MM.1S (cell line): ENCODE results near the gene VRK2.
A peak's percentile ranks its signal among the peaks of the same experiment; 100 is the strongest.
"Not testable (repeated sequence)": the region's sequence is repeated elsewhere in the genome, so short reads cannot be mapped to it uniquely, and the experiment has no call there.

Experiments used
- DNase-seq: peaks from one replicate; pipeline ENCODE4 v3.0.0-alpha.2; 2015
- H2AFZ ChIP-seq: fragments of 300-600 bp; sonication (generic); 2 replicates; pipeline ENCODE4 v1.6.0; 2016; ENCODE audit warnings: antibody characterized with exemption, low read length
- H3F3A ChIP-seq: fragments of 300-600 bp; sonication (generic); 2 replicates; pipeline ENCODE4 v1.6.1; 2016; ENCODE audit warnings: mild to moderate bottlenecking, antibody characterized with exemption, low read length, moderate library complexity, mixed read lengths; ENCODE audit not compliant: insufficient read depth
- H3K27ac ChIP-seq: fragments of 300-600 bp; sonication (generic); 2 replicates; pipeline ENCODE4 v1.5.1; 2016; ENCODE audit warnings: mild to moderate bottlenecking, low read length
- H3K27me3 ChIP-seq: fragments of 300-600 bp; sonication (generic); replicated peaks from 2 replicates; pipeline ENCODE4 v1.6.0; 2016; ENCODE audit warnings: low read length; ENCODE audit not compliant: insufficient read depth
- H3K36me3 ChIP-seq: fragments of 300-600 bp; sonication (generic); replicated peaks from 2 replicates; pipeline ENCODE4 v1.6.1; 2016; ENCODE audit warnings: mild to moderate bottlenecking, low read length, mixed read lengths; ENCODE audit not compliant: insufficient read depth
- H3K4me1 ChIP-seq: fragments of 300-600 bp; sonication (generic); 2 replicates; pipeline ENCODE4 v1.6.1; 2016; ENCODE audit warnings: low read length, mixed read lengths
- H3K4me2 ChIP-seq: fragments of 300-600 bp; sonication (generic); 2 replicates; pipeline ENCODE4 v1.6.0; 2016; ENCODE audit warnings: low read depth, low read length
- H3K4me3 ChIP-seq: fragments of 300-600 bp; sonication (generic); 2 replicates; pipeline ENCODE4 v1.5.1; 2016; ENCODE audit warnings: low read length, mixed read lengths
- H3K79me2 ChIP-seq: fragments of 300-600 bp; sonication (generic); 2 replicates; pipeline ENCODE4 v1.6.1; 2016; ENCODE audit warnings: mixed run types, low read length, mixed read lengths
- H3K9ac ChIP-seq: fragments of 300-600 bp; sonication (generic); 2 replicates; pipeline ENCODE4 v1.6.1; 2016; ENCODE audit warnings: low read length, mixed read lengths
- H3K9me2 ChIP-seq: fragments of 300-600 bp; sonication (generic); replicated peaks from 2 replicates; pipeline ENCODE4 v1.6.1; 2016; ENCODE audit warnings: mild to moderate bottlenecking, low read length, mixed read lengths; ENCODE audit not compliant: insufficient read depth
- H3K9me3 ChIP-seq: fragments of 300-600 bp; sonication (generic); replicated peaks from 2 replicates; pipeline ENCODE4 v1.6.1; 2016; ENCODE audit warnings: mild to moderate bottlenecking, low read length, mixed read lengths; ENCODE audit not compliant: insufficient read depth
- H4K20me1 ChIP-seq: fragments of 300-600 bp; sonication (generic); 2 replicates; pipeline ENCODE4 v1.6.1; 2016; ENCODE audit warnings: mild to moderate bottlenecking, low read length, moderate library complexity, mixed read lengths; ENCODE audit not compliant: insufficient read depth
- CTCF ChIP-seq: fragments of 300-600 bp; sonication (generic); IDR thresholded peaks from 2 replicates; pipeline ENCODE4 v1.5.1; 2016; ENCODE audit warnings: antibody characterized with exemption, low read length, mixed read lengths
- EZH2 ChIP-seq: fragments of 300-600 bp; sonication (generic); optimal IDR thresholded peaks from 2 replicates; pipeline ENCODE3; 2017; ENCODE audit warnings: low read depth, mild to moderate bottlenecking, antibody characterized with exemption, low read length, mixed read lengths
- EZH2phosphoT487 ChIP-seq: fragments of 300-600 bp; sonication (generic); IDR thresholded peaks from 2 replicates; pipeline ENCODE4 v1.6.1; 2018; ENCODE audit warnings: antibody characterized with exemption, low read length

Gene VRK2

GRCh38 chr2:58107803-58108710 lies 61.5 kb downstream of the VRK2 start:
- no peak for DNase-seq

DNA sequence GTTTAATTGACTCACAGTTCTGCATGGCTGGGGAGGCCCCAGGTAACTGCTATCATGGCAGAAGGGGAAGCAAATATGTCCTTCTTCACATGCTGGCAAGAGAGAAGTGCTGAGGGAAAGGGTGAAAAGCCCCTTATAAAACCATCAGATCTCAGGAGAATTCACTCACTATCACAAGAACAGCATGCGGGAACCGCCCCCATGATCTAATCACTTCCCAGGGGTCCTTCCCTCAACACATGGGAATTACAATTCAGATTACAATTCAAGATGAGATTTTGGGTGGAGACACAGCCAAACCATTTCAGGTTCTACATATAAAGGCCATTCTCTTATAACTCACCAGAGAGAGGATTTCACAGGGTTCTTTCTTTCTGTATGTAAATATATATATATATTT lies 62.9 kb downstream of the VRK2 start:
- no peak overlapping the region for H3K4me2 ChIP-seq
- no peaks in the 10 kb centered on the region for H3F3A ChIP-seq
- H3K9me2 ChIP-seq, result no peaks in the 10 kb centered on the region
- DNase-seq, result no peak
- no peak overlapping the region for H3K27ac ChIP-seq
- no peak overlapping the region for H3K9ac ChIP-seq
- no peaks in the 10 kb centered on the region for H3K9me3 ChIP-seq
- no peaks in the 10 kb centered on the region for H3K4me1 ChIP-seq
- H4K20me1 ChIP-seq, result no peaks in the 10 kb centered on the region
- no peaks in the 10 kb centered on the region for H3K36me3 ChIP-seq
- H3K4me3 ChIP-seq, result no peak overlapping the region
- H3K79me2 ChIP-seq, result no peaks in the 10 kb centered on the region
- H3K27me3 ChIP-seq, result no peaks in the 10 kb centered on the region
- TF ChIP-seq EZH2phosphoT487 (no peak), CTCF (no peak)
- H2AFZ ChIP-seq, result no peak overlapping the region

More at GRCh38 chr2:58107803-58108710, 61.5 kb downstream of the VRK2 start:
- H3K9me2 ChIP-seq, result no peaks in the 10 kb centered on the region
- no peaks in the 10 kb centered on the region for H3K36me3 ChIP-seq
- H4K20me1 ChIP-seq, result no peaks in the 10 kb centered on the region
- no peak overlapping the region for H3K27ac ChIP-seq
- H3K4me2 ChIP-seq, result no peak overlapping the region
- H3K79me2 ChIP-seq, result no peaks in the 10 kb centered on the region
- no peaks in the 10 kb centered on the region for H3K4me1 ChIP-seq
- H3K9ac ChIP-seq, result no peak overlapping the region
- H2AFZ ChIP-seq, result no peak overlapping the region
- H3K27me3 ChIP-seq, result no peaks in the 10 kb centered on the region
- TF ChIP-seq EZH2 (no peak), EZH2phosphoT487 (no peak), CTCF (no peak)
- H3F3A ChIP-seq, result no peaks in the 10 kb centered on the region
- H3K4me3 ChIP-seq, result no peak overlapping the region
- H3K9me3 ChIP-seq, result no peaks in the 10 kb centered on the region

GRCh38 chr2:58110765-58111164 lies 64.2 kb downstream of the VRK2 start:
- no peak overlapping the region for H3K4me2 ChIP-seq
- no peaks in the 10 kb centered on the region for H3K27me3 ChIP-seq
- no peak overlapping the region for H2AFZ ChIP-seq
- no peak overlapping the region for H3K4me3 ChIP-seq
- no peaks in the 10 kb centered on the region for H3K9me3 ChIP-seq
- H3F3A ChIP-seq, result no peaks in the 10 kb centered on the region
- no peak for DNase-seq
- 0 out of 2 replicates have a peak, but pooled peaks have one; percentile 7 for TF ChIP-seq CTCF
- TF ChIP-seq EZH2, result no peak
- H4K20me1 ChIP-seq, result no peaks in the 10 kb centered on the region
- no peaks in the 10 kb centered on the region for H3K4me1 ChIP-seq
- H3K36me3 ChIP-seq, result no peaks in the 10 kb centered on the region
- H3K27ac ChIP-seq, result no peak overlapping the region
- H3K9me2 ChIP-seq, result no peaks in the 10 kb centered on the region
- H3K79me2 ChIP-seq, result no peaks in the 10 kb centered on the region
- no peak overlapping the region for H3K9ac ChIP-seq

DNA sequence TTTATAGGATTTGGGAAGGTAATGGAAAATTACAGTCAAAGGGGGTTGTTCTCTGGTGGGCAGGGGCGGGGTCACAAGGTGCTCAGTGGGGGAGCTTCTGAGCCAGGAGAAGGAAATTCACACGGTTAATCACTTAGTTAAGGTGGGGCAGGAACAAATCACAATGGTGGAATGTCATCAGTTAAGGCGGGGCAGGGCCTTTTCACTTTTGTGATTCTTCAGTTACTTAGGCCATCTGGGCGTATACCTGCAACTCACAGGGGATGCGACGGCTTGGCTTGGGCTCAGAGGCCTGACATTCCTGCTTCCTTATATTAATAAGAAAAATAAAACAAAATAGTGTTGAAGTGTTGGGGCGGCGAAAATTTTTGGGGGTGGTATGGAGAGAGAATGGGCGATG lies 67.0 kb downstream of the VRK2 start:
- not testable (repeated sequence) for H3K79me2 ChIP-seq, H3K9me2 ChIP-seq, H3K4me3 ChIP-seq, H3K4me1 ChIP-seq, H4K20me1 ChIP-seq, H3F3A ChIP-seq, H3K27ac ChIP-seq, DNase-seq, H3K36me3 ChIP-seq, H3K9me3 ChIP-seq, H3K27me3 ChIP-seq, H2AFZ ChIP-seq, H3K4me2 ChIP-seq, H3K9ac ChIP-seq
